HG03469 (cell line): ENCODE data around the gene GPHB5.
"Not testable (repeated sequence)": the region's sequence is repeated elsewhere in the genome, so short reads cannot be mapped to it uniquely, and the experiment has no call there.

Experiments used
- ATAC-seq: cut with Tn5 transposase; IDR thresholded peaks from one replicate; pipeline ENCODE4 v1.9.1; 2021; ENCODE audit warnings: mild to moderate bottlenecking, moderate library complexity, moderate number of reproducible peaks; ENCODE audit not compliant: unreplicated experiment

The GPHB5 gene

GRCh38 chr14:63318835-63319234 is at the start of gene GPHB5:
Gene GPHB5, minus strand, starts transcription at chr14:63318935. Its CDS starts 1,086 bp downstream, at chr14:63317849.
- ATAC-seq = no peak

- no peak for ATAC-seq
Observed at GRCh38 chr14:63367742-63368364, 49.1 kb upstream of the GPHB5 start.

- ATAC-seq = no peak
Observed at GRCh38 chr14:63362389-63362819, 43.7 kb upstream of the GPHB5 start.

GRCh38 chr14:63361790-63362189 is 43.1 kb upstream of the GPHB5 start:
- ATAC-seq = no peak

GRCh38 chr14:63357841-63358240 is 39.1 kb upstream of the GPHB5 start:
- ATAC-seq = no peak

- no peak for ATAC-seq
Observed at GRCh38 chr14:63345826-63346225, 27.1 kb upstream of the GPHB5 start.

- no peak for ATAC-seq
Observed at GRCh38 chr14:63344336-63344735, 25.6 kb upstream of the GPHB5 start.

- no peak for ATAC-seq
Observed at GRCh38 chr14:63343878-63344277, 25.1 kb upstream of the GPHB5 start.

GRCh38 chr14:63342371-63342770 is 23.6 kb upstream of the GPHB5 start:
- no peak for ATAC-seq

- no peak for ATAC-seq
Observed at GRCh38 chr14:63328787-63329737, 10.3 kb upstream of the GPHB5 start.

- ATAC-seq = no peak
Observed at GRCh38 chr14:63326840-63327239, 8.1 kb upstream of the GPHB5 start.

- ATAC-seq = no peak
Observed at GRCh38 chr14:63322897-63323573, 4.3 kb upstream of the GPHB5 start.

GRCh38 chr14:63322472-63322871 is 3.7 kb upstream of the GPHB5 start:
- ATAC-seq = no peak

GRCh38 chr14:63308723-63309317 is 9.9 kb downstream of the GPHB5 start:
- no peak for ATAC-seq

GRCh38 chr14:63304429-63304828 is 14.3 kb downstream of the GPHB5 start:
- not testable (repeated sequence) for ATAC-seq

- ATAC-seq = no peak
Observed at GRCh38 chr14:63301891-63302534, 16.7 kb downstream of the GPHB5 start.

GRCh38 chr14:63300854-63301253 is 17.9 kb downstream of the GPHB5 start:
- no peak for ATAC-seq

- no peak for ATAC-seq
Observed at GRCh38 chr14:63299351-63300110, 19.2 kb downstream of the GPHB5 start.

- no peak for ATAC-seq
Observed at GRCh38 chr14:63297372-63298063, 21.2 kb downstream of the GPHB5 start.
